Suppressor macrophage treated with lipopolysaccharide for 1 hour (primary cell): ENCODE data around the gene DOK5.

Source experiments
- DNase-seq, 3 donors: peaks; one replicate each; pipeline ENCODE4 v3.0.0-alpha.2; 2020 to 2022

Gene DOK5

GRCh38 chr20:54565255-54565654 lies 89.9 kb downstream of the DOK5 start:
- DNase-seq, result no peak

- DNase-seq, result no peak
Observed at GRCh38 chr20:54566031-54566688, 90.8 kb downstream of the DOK5 start.

DNA sequence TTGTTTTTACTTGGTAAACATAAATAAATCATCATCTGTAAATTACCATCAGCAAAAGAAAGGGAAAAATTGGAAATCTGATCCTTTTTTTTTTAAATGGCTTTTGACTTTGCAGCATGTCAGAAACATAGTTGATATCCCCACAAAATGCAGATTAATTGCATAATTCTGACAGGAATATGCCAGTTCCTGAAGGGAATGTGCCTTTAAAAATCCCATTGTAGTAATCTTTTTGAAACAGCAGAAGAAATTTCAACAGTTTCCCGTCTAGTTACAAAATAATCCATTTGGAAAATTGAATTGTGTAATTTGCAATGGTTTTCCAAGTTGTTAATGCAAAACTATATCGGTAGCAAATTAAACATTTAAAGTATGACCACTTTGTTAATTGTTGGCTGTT lies 95.2 kb downstream of the DOK5 start:
- no peak for DNase-seq

- no peak for DNase-seq
Observed at GRCh38 chr20:54572665-54573435, 97.5 kb downstream of the DOK5 start.

DNA sequence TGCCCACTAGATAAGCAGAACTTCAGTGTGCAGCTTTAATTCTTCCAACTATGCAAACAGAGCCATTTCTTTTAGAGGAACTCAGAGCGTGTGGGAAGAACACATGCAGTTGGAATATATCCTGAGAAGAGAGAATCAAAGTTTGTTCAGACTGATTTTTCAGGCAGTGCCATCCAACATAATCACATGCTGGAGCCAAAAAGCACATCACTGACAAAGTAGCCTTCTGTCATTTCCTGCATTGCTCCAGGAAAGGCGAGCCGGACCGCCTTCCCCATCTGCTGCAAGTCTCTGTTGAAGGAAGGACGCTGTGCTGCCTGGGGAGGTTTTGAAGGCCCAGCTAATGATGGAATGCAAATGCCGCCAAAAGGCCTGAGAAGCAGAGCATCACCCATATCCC lies 98.4 kb downstream of the DOK5 start:
- no peak for DNase-seq

DNA sequence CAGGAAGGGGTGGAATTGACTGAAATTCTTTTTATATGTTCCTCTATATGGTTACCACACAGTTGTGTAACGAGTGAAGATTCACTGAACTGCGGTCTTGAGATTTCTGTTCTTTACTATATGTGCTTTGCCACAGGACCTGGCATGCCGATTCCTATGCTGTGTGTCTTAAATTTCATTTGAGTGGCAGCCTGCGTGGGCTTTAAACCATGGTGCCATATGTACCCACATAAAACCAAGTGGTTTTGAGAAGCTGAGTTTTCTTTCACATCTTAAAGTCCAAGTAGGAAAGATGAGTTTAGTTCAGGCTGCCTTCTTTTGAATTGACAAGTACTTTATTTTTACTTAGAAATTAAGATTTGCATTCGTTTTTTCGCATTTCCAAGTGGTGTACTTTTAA lies 101.1 kb downstream of the DOK5 start:
- no peak for DNase-seq

DNA sequence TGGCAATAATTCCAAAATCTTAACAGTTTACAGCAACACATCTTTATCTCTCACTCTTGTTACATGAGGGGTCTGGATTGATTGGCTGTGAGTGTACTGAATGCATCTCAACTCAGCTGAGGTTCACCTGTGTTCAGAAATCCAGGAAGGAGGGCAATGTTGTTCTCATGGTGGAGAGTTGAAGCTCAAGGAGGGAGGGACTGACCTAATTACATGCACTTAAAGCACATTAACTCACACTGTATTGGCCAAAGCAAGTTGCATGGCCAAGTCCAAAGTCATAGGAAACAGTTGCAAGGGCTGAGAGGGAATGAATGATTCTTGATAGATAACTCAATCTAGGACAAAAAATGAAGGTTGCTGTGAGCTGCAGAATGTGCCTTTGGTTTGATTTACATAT lies 102.2 kb downstream of the DOK5 start:
- no peak for DNase-seq

- no peak for DNase-seq
Observed at GRCh38 chr20:54585217-54585616, 109.8 kb downstream of the DOK5 start.

GRCh38 chr20:54587408-54587807 lies 112.0 kb downstream of the DOK5 start:
- DNase-seq, result no peak

DNA sequence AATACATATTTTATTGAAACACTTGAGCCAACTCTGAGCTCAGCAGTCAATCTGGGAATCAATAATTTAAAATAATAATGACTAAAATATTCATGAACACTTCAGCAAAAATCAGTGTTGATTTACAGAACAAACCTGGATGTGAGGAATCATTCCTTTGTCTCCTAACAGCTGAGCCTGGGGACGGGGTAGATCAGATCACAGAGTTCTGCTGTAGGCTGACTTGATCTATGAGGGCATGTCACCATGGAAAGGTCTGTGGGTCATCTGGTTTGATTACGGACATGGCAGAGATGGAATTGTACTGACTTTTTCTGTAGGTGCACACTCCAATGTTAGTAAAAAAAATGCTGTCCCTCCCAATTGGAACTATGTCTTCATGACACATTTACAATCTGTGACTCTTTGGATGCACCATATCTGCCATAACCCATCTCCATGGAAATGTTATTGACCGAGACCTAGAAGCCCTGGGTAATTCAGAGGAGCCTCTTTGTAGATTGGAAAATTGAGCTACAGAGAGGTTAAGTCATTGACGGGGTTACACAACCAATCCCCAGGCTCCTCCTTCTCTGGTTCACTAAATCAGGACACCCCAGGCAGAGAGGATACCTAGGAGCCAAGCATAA lies 114.1 kb downstream of the DOK5 start:
- DNase-seq, result no peak

GRCh38 chr20:54590856-54591255 lies 115.5 kb downstream of the DOK5 start:
- no peak for DNase-seq

- no peak for DNase-seq
Observed at GRCh38 chr20:54596651-54597050, 121.3 kb downstream of the DOK5 start.

DNA sequence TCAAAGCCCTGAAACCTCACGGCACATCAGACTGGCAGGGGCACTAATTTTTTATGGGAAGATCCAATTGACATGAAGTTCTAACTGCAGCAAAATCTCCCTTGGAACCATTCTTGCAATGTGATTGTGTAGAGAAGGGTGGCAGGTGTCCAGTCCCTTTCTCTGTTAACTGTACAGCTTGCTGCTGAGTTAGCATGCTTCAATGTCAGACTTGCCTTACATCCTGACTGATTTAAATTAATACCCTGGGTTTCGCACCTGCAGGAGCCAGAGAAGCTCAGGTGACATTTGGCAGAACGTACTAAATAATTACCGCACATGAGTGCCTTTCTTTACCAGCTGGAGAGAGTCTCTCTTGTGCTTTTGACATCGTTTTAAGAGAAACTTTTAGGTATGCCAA lies 123.0 kb downstream of the DOK5 start:
- DNase-seq, result no peak

GRCh38 chr20:54600634-54601033 lies 125.2 kb downstream of the DOK5 start:
- no peak for DNase-seq

- DNase-seq, result no peak
Observed at GRCh38 chr20:54601831-54602515, 126.6 kb downstream of the DOK5 start.

DNA sequence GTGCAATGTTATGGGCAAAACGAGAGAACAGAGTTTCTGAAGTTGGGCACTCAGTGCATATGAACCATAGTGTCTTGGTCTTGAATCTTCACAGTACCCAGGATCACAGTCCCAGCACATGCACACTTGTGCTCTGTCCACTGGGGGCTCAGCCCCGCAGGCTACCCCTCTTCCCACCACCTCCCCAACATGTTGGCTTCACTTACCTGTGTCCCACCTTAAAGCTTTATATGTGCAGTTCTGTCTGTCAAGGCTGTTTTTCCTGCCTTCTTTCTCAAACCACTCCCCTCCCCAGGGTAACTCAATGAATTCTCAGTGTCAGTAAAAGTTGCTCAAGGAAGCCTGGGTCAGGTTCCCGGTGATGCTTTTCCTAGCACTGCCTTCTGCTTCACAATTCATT lies 129.9 kb downstream of the DOK5 start:
- DNase-seq, result no peak

- peak; percentile 26 to 50 (median 40) for DNase-seq
Observed at GRCh38 chr20:54606380-54606779, 131.0 kb downstream of the DOK5 start.

DNA sequence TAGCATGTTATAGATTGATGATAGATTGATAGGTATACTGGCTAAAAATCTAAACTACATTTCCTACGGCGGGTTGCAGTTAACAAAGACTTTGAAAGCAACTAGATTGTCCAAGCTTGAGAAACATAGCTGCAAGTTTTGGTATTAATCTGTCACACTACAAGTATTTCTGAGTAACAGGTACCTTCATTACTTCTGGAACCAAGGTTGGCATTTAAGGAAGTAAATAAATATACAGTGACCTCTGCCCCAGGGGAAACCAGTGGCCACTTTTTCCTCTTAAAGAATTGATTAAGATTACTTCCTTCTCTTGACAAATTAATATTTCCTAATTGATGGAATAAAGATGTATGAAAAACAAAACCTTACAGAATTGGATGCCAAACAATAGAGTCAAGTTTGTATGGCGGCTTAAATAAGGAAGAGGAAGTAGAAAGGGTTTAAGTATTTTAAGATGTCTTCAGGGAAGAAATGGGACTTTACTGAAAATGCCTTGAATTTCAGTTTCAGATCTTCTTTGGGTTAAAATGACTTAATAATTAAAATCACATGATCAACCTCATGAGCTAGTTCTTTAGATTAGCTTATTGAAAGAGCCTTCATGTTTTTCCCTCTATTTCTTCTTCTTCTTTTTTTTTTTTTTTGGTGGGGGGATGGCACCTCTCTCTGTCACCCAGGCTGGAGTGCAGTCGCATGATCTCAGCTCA lies 132.8 kb downstream of the DOK5 start:
- peak; percentile 42 to 88 (median 82) for DNase-seq

DNA sequence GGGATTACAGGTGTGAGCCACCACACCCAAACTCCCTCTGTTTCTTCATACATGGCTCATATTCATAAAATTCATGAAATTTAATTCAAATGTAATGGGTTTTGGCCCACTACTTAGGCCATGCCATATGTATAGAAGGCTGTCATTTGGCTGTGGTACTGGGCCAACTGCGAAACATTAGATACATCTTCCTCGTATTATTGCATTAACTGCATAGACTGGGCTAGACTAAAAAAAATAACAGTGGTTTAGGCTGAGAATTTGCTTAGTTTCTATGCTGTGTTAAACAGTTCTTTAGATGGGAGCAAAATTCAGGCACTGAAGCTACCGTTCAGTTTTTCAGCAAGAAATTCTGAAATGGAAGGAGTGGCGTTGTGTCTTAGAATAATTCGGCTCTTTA lies 133.6 kb downstream of the DOK5 start:
- DNase-seq, result no peak

DNA sequence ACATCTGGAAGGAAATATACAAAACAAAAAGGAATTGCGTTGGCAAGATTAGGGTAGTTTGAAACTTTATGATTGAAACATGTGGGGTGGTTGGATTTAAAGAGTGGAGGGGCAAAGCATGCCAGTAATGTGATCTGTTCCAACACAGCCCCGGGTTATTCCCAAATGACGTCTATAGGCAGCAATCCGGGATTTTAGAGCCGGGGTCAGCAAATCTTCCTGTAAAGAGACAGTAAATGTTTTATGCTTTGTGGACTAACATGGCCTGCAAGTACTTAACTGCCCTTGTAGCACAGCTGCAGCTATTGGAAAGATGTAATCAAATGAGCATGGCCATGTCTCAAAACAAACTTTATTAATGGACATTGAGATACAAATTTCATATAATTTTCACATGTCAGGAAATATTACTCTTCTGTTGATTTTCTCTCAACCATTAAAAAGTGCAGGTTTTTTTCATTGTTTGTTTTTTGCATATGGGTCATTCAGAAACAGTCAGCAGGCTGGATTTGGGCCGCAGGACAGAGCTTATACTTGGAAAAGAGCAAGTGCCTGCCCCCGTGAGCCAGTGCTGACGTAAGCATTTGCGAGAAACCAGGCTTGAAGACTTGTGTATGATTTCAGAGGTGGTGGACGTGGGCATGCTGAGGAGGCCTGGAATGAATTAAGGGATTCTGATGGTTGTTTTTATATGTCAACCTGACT lies 136.5 kb downstream of the DOK5 start:
- DNase-seq, result no peak

GRCh38 chr20:54618412-54618811 lies 143.0 kb downstream of the DOK5 start:
- no peak for DNase-seq

DNA sequence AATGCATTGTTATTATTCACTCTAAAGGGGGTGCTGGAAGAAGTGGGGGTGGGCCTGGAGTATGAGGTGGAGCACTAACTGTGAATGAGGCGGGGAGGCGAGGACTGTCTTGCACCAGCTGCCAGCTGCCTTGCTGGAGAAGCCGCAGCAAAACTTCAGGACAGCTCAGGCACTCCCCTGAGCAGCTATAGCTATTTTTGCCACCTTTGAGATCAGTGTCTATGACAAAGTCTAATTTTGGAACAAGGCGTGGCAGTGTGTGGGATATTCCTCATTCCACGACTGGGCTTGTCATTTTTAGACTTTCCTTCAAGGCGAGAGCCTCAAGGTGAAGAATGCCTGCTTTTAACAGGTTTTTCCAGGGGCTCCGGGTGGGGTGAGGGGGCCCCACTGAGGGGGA lies 143.8 kb downstream of the DOK5 start:
- no peak for DNase-seq
